H1 (cell line): ENCODE data around the gene SOX6. TPM values are rescaled to one million over a fixed set of nuclear protein-coding genes. Genes with fewer than 3 reads are reported as not detected.

ENCODE experiments used
- CBX8 ChIP-seq: fragments of 300-800, 300-1000 bp; sonication (generic); IDR thresholded peaks from 2 replicates; pipeline ENCODE4 v1.7.1; 2016; ENCODE audit warnings: low read depth, low read length, borderline replicate concordance
- CHD1 ChIP-seq: IDR thresholded peaks from 2 replicates; pipeline ENCODE4 v1.6.1; 2012; ENCODE audit warnings: low read depth, low read length, improper control_type of control experiment
- KDM1A ChIP-seq: fragments of 200-600, 300-600 bp; sonication (generic); IDR thresholded peaks from 2 replicates; pipeline ENCODE4 v1.7.1; 2016; ENCODE audit warnings: mild to moderate bottlenecking, low read length, borderline replicate concordance
- KDM4A ChIP-seq: IDR thresholded peaks from one replicate; pipeline ENCODE4 v1.7.1; 2012; ENCODE audit warnings: low read depth, mild to moderate bottlenecking, moderate library complexity, low read length, inconsistent platforms; ENCODE audit not compliant: severe bottlenecking
- TBP ChIP-seq: IDR thresholded peaks from 2 replicates; pipeline ENCODE4 v1.6.1; 2011; ENCODE audit warnings: low read depth, low read length, improper control_type of control experiment
- polyA plus RNA-seq, 7 experiments: library from polyadenylated mRNA; depleted of rRNA in 3 of 7; stranded (reverse) in 5 of 7; unstranded in 2 of 7; fragments of >200 nt in 5 of 7; fragments of 200-250 nt in 2 of 7; gene quantifications; 1 replicate in 5 of 7; 2 replicates in 1 of 7; 4 replicates in 1 of 7; pipeline versions ENCODE4 v1.2.1 to v1.2.3, GENCODE V29; 2011 to 2013; ENCODE audit warnings: missing spikeins in 2 of 7, mixed read lengths in 2 of 7
- total RNA-seq: library from RNA; stranded (reverse); fragmentation: NEBNext Ultra II Directional; extraction: Animal tissue kit (Norgen Biotek cat#: 25700); gene quantifications from 2 replicates; pipeline ENCODE4 v1.2.1, GENCODE V29; 2021

Gene SOX6
- total and polyA plus RNA-seq, 2 of the 8 experiments (the other 6 are each of a cell fraction or from before 2014, with no cell fraction given), result 0.09 TPM; not detected in 1

- TF ChIP-seq CHD1 (no peak), TBP (no peak), CBX8 (no peak), KDM4A (no peak), KDM1A (no peak)
These were observed 411.9 kb downstream of the SOX6 start (continued) for GRCh38 chr11:15944460-15944859.
